Mucosa of stomach (tissue), 1 donor: ENCODE results near the gene ATF7IP.
"Not testable (repeated sequence)": the region's sequence is repeated elsewhere in the genome, so short reads cannot be mapped to it uniquely, and the experiment has no call there.

Experiments used
- H3K27me3 ChIP-seq: one replicate; pipeline ENCODE4 v1.7.0; 2013; ENCODE audit warnings: mild to moderate bottlenecking, low read length; ENCODE audit not compliant: control insufficient read depth, insufficient read depth
- H3K36me3 ChIP-seq: one replicate; pipeline ENCODE4 v1.7.0; 2013; ENCODE audit warnings: low read length; ENCODE audit not compliant: control insufficient read depth, insufficient read depth
- H3K4me1 ChIP-seq: one replicate; pipeline ENCODE4 v1.7.0; 2013; ENCODE audit warnings: mild to moderate bottlenecking, low read length; ENCODE audit not compliant: control insufficient read depth, insufficient read depth
- H3K4me3 ChIP-seq: one replicate; pipeline ENCODE4 v1.7.0; 2013; ENCODE audit warnings: low read length
- H3K9ac ChIP-seq: one replicate; pipeline ENCODE4 v1.7.0; 2013; ENCODE audit warnings: mild to moderate bottlenecking, low read length, moderate library complexity
- H3K9me3 ChIP-seq: one replicate; pipeline ENCODE4 v1.7.0; 2013; ENCODE audit warnings: mild to moderate bottlenecking, low read length, moderate library complexity; ENCODE audit not compliant: control insufficient read depth
- donor health status: Pancreatic carcinoma.

Gene ATF7IP

GRCh38 chr12:14387219-14387871, 21.9 kb downstream of the ATF7IP start:
- no peak overlapping the region for H3K4me3 ChIP-seq
- H3K4me1 ChIP-seq = peaks cover 19% of the 10 kb centered on the region

GRCh38 chr12:14390449-14390848, 25.0 kb downstream of the ATF7IP start:
- H3K9me3 ChIP-seq = no peaks in the 10 kb centered on the region
- H3K4me3 ChIP-seq = no peak overlapping the region
- H3K27me3 ChIP-seq = no peaks in the 10 kb centered on the region
- H3K9ac ChIP-seq = no peak overlapping the region
- peaks cover 22% of the 10 kb centered on the region for H3K4me1 ChIP-seq
- H3K36me3 ChIP-seq = no peaks in the 10 kb centered on the region

More at GRCh38 chr12:14387219-14387871, 21.9 kb downstream of the ATF7IP start:
- no peaks in the 10 kb centered on the region for H3K9me3 ChIP-seq
- H3K36me3 ChIP-seq = no peaks in the 10 kb centered on the region
- H3K9ac ChIP-seq = no peak overlapping the region
- no peaks in the 10 kb centered on the region for H3K27me3 ChIP-seq

GRCh38 chr12:14390870-14391530, 25.5 kb downstream of the ATF7IP start:
- Histone ChIP-seq H3K9me3 (no peaks in the 10 kb centered on the region), H3K27me3 (no peaks in the 10 kb centered on the region), H3K36me3 (no peaks in the 10 kb centered on the region), H3K4me1 (peaks cover 22% of the 10 kb centered on the region), H3K9ac (no peak overlapping the region), H3K4me3 (no peak overlapping the region)

GRCh38 chr12:14393751-14394150, 28.3 kb downstream of the ATF7IP start:
- H3K27me3 ChIP-seq = no peaks in the 10 kb centered on the region
- peaks cover 22% of the 10 kb centered on the region for H3K4me1 ChIP-seq
- no peaks in the 10 kb centered on the region for H3K9me3 ChIP-seq
- H3K9ac ChIP-seq = peak overlapping the region; percentile 13
- H3K36me3 ChIP-seq = no peaks in the 10 kb centered on the region
- no peak overlapping the region for H3K4me3 ChIP-seq

- H3K27me3 ChIP-seq = no peaks in the 10 kb centered on the region
- peaks cover 22% of the 10 kb centered on the region for H3K4me1 ChIP-seq
- no peaks in the 10 kb centered on the region for H3K9me3 ChIP-seq
- no peak overlapping the region for H3K4me3 ChIP-seq
- H3K36me3 ChIP-seq = no peaks in the 10 kb centered on the region
- H3K9ac ChIP-seq = peak overlapping the region; percentile 13
Observed at GRCh38 chr12:14394317-14395073, 29.0 kb downstream of the ATF7IP start.

GRCh38 chr12:14395074-14395778, 29.7 kb downstream of the ATF7IP start:
- H3K9ac ChIP-seq = no peak overlapping the region
- peaks cover 17% of the 10 kb centered on the region for H3K4me1 ChIP-seq
- H3K27me3 ChIP-seq = no peaks in the 10 kb centered on the region
- H3K36me3 ChIP-seq = no peaks in the 10 kb centered on the region
- no peaks in the 10 kb centered on the region for H3K9me3 ChIP-seq
- H3K4me3 ChIP-seq = no peak overlapping the region

GRCh38 chr12:14396071-14396470, 30.6 kb downstream of the ATF7IP start:
- peaks cover 15% of the 10 kb centered on the region for H3K4me1 ChIP-seq
- no peaks in the 10 kb centered on the region for H3K27me3 ChIP-seq
- no peaks in the 10 kb centered on the region for H3K36me3 ChIP-seq
- no peak overlapping the region for H3K4me3 ChIP-seq
- no peak overlapping the region for H3K9ac ChIP-seq
- H3K9me3 ChIP-seq = no peaks in the 10 kb centered on the region

GRCh38 chr12:14399871-14400270, 34.4 kb downstream of the ATF7IP start:
- no peaks in the 10 kb centered on the region for H3K36me3 ChIP-seq
- H3K9me3 ChIP-seq = no peaks in the 10 kb centered on the region
- no peak overlapping the region for H3K4me3 ChIP-seq
- H3K4me1 ChIP-seq = peaks cover 16% of the 10 kb centered on the region
- no peaks in the 10 kb centered on the region for H3K27me3 ChIP-seq
- no peak overlapping the region for H3K9ac ChIP-seq

GRCh38 chr12:14400599-14400998, 35.1 kb downstream of the ATF7IP start:
- Histone ChIP-seq H3K9me3 (no peaks in the 10 kb centered on the region), H3K4me1 (peaks cover 12% of the 10 kb centered on the region), H3K4me3 (no peak overlapping the region), H3K27me3 (no peaks in the 10 kb centered on the region), H3K9ac (no peak overlapping the region), H3K36me3 (no peaks in the 10 kb centered on the region)

GRCh38 chr12:14401267-14401666, 35.8 kb downstream of the ATF7IP start:
- H3K4me1 ChIP-seq = peaks cover 12% of the 10 kb centered on the region
- not testable (repeated sequence) for H3K4me3 ChIP-seq, H3K36me3 ChIP-seq, H3K27me3 ChIP-seq, H3K9me3 ChIP-seq, H3K9ac ChIP-seq

GRCh38 chr12:14402697-14403096, 37.2 kb downstream of the ATF7IP start:
- Histone ChIP-seq H3K4me3 (no peak overlapping the region), H3K9me3 (no peaks in the 10 kb centered on the region), H3K4me1 (peaks cover 12% of the 10 kb centered on the region), H3K36me3 (no peaks in the 10 kb centered on the region), H3K9ac (no peak overlapping the region), H3K27me3 (no peaks in the 10 kb centered on the region)

GRCh38 chr12:14403293-14403692, 37.8 kb downstream of the ATF7IP start:
- Histone ChIP-seq H3K36me3 (no peaks in the 10 kb centered on the region), H3K4me1 (peaks cover 12% of the 10 kb centered on the region), H3K9ac (no peak overlapping the region), H3K9me3 (no peaks in the 10 kb centered on the region), H3K4me3 (no peak overlapping the region), H3K27me3 (no peaks in the 10 kb centered on the region)
